Measurements from ENCODE around the gene ROBO2.

The ROBO2 gene

GRCh38 chr3:77325280-77325679 lies 285.4 kb downstream of the ROBO2 start:
- TF ChIP-seq CTCF (IDR thresholded peaks at IDR 0.05; ENCODE audit: insufficient read depth, low read depth, low read length, missing control alignments), result no peak

GRCh38 chr3:77325702-77326101 lies 285.8 kb downstream of the ROBO2 start:
- H3K4me3 ChIP-seq (ENCODE audit: low read length), result no peak overlapping the region
- TF ChIP-seq CTCF (IDR thresholded peaks at IDR 0.05; ENCODE audit: insufficient read depth, low read depth, low read length, missing control alignments), result no peak
- no peak for DNase-seq (ENCODE audit: low read depth)

More at GRCh38 chr3:77325280-77325679, 285.4 kb downstream of the ROBO2 start:
- H3K4me3 ChIP-seq (ENCODE audit: low read length), result no peak overlapping the region
- DNase-seq (ENCODE audit: low read depth), result no peak

- H3K4me3 ChIP-seq (ENCODE audit: low read length), result no peak overlapping the region
- DNase-seq (ENCODE audit: low read depth), result no peak
- TF ChIP-seq CTCF (IDR thresholded peaks at IDR 0.05; ENCODE audit: insufficient read depth, low read depth, low read length, missing control alignments), result no peak
Measured at GRCh38 chr3:77326586-77326985, 286.7 kb downstream of the ROBO2 start.

GRCh38 chr3:77328690-77329089 lies 288.8 kb downstream of the ROBO2 start:
- no peak overlapping the region for H3K4me3 ChIP-seq (ENCODE audit: low read length)
- TF ChIP-seq CTCF (IDR thresholded peaks at IDR 0.05; ENCODE audit: insufficient read depth, low read depth, low read length, missing control alignments), result no peak
- DNase-seq (ENCODE audit: low read depth), result no peak

- no peak overlapping the region for H3K4me3 ChIP-seq (ENCODE audit: low read length)
- no peak for TF ChIP-seq CTCF (IDR thresholded peaks at IDR 0.05; ENCODE audit: insufficient read depth, low read depth, low read length, missing control alignments)
- DNase-seq (ENCODE audit: low read depth), result no peak
Measured at GRCh38 chr3:77329116-77329515, 289.2 kb downstream of the ROBO2 start.

- H3K4me3 ChIP-seq (ENCODE audit: low read length), result no peak overlapping the region
- TF ChIP-seq CTCF (IDR thresholded peaks at IDR 0.05; ENCODE audit: insufficient read depth, low read depth, low read length, missing control alignments), result no peak
Measured at GRCh38 chr3:77338195-77338594, 298.3 kb downstream of the ROBO2 start.

GRCh38 chr3:77342027-77342426 lies 302.1 kb downstream of the ROBO2 start:
- no peak for DNase-seq (ENCODE audit: low read depth)
- no peak for TF ChIP-seq CTCF (IDR thresholded peaks at IDR 0.05; ENCODE audit: insufficient read depth, low read depth, low read length, missing control alignments)
- H3K4me3 ChIP-seq (ENCODE audit: low read length), result no peak overlapping the region

More at GRCh38 chr3:77338195-77338594, 298.3 kb downstream of the ROBO2 start:
- no peak for DNase-seq (ENCODE audit: low read depth)
